Retinal pigment epithelial cell (primary cell): ENCODE results near the gene HSFX3.
"Not testable (repeated sequence)": the region's sequence is repeated elsewhere in the genome, so short reads cannot be mapped to it uniquely, and the experiment has no call there.

Source experiments
- DNase-seq: peaks from one replicate; pipeline ENCODE4 v3.0.0-alpha.2; 2010; ENCODE audit warnings: low read depth
- H3K4me3 ChIP-seq: 2 replicates; pipeline ENCODE4 v1.5.1; 2011; ENCODE audit warnings: mild to moderate bottlenecking, low read length, control low read depth, moderate library complexity
- CTCF ChIP-seq: conservative IDR thresholded peaks from 2 replicates; pipeline ENCODE4 v1.5.1; 2011; ENCODE audit warnings: low read depth, low read length, control low read depth, inconsistent platforms

Gene HSFX3

GRCh38 chrX:149549701-149550100 is at the start of gene HSFX3:
Gene HSFX3 (minus strand): TSS chrX:149549924. CDS start chrX:149549852, 72 bp downstream.
- DNase-seq, H3K4me3 ChIP-seq: not testable (repeated sequence)

- not testable (repeated sequence) for H3K4me3 ChIP-seq, DNase-seq
These were observed 48.9 kb upstream of the HSFX3 start for GRCh38 chrX:149598603-149599002.

GRCh38 chrX:149595943-149596342 is 46.2 kb upstream of the HSFX3 start:
- not testable (repeated sequence) for DNase-seq, H3K4me3 ChIP-seq

GRCh38 chrX:149595214-149595613 is 45.5 kb upstream of the HSFX3 start, which contains the start of gene HSFX2:
Gene HSFX2 (minus strand): TSS chrX:149595314. CDS start chrX:149594700, 614 bp downstream.
- not testable (repeated sequence) for H3K4me3 ChIP-seq, DNase-seq

- DNase-seq, H3K4me3 ChIP-seq: not testable (repeated sequence)
These were observed 41.3 kb upstream of the HSFX3 start for GRCh38 chrX:149590993-149591392.

GRCh38 chrX:149587359-149587758 is 37.6 kb upstream of the HSFX3 start, which contains the start of gene MAGEA9B:
Gene MAGEA9B (minus strand): TSS chrX:149587459. CDS start chrX:149583179, 4,280 bp downstream.
- H3K4me3 ChIP-seq, DNase-seq: not testable (repeated sequence)

GRCh38 chrX:149585631-149586030 is 35.9 kb upstream of the HSFX3 start:
- DNase-seq, H3K4me3 ChIP-seq: not testable (repeated sequence)

GRCh38 chrX:149573456-149573855 is 23.7 kb upstream of the HSFX3 start:
- DNase-seq, H3K4me3 ChIP-seq: not testable (repeated sequence)

- no peak overlapping the region for H3K4me3 ChIP-seq
- no peak for TF ChIP-seq CTCF
- no peak for DNase-seq
These were observed 23.0 kb upstream of the HSFX3 start for GRCh38 chrX:149572743-149573142.

- no peak overlapping the region for H3K4me3 ChIP-seq
- no peak for TF ChIP-seq CTCF
- no peak for DNase-seq
These were observed 22.0 kb upstream of the HSFX3 start for GRCh38 chrX:149571770-149572169.

GRCh38 chrX:149570668-149571067 is 20.9 kb upstream of the HSFX3 start:
- TF ChIP-seq CTCF = no peak
- no peak overlapping the region for H3K4me3 ChIP-seq
- no peak for DNase-seq

- no peak overlapping the region for H3K4me3 ChIP-seq
- DNase-seq = no peak
- TF ChIP-seq CTCF = no peak
These were observed 20.0 kb upstream of the HSFX3 start for GRCh38 chrX:149569770-149570169.
